Dendritic cell treated with granulocyte-macrophage colony-stimulating factor and Interleukin-4, amounts not matched to agents 40 ng/mL and 50 ng/mL, for 4 days (primary cell): ENCODE data around the gene CNTNAP4.

Experiments
- H3K27ac Mint-ChIP-seq: one replicate; pipeline ENCODE4 v1.8.0; 2022; ENCODE audit warnings: mild to moderate bottlenecking, mixed read lengths
- H3K27me3 Mint-ChIP-seq: one replicate; pipeline ENCODE4 v1.8.0; 2022; ENCODE audit warnings: mild to moderate bottlenecking, mixed read lengths
- H3K36me3 Mint-ChIP-seq: one replicate; pipeline ENCODE4 v1.8.0; 2022; ENCODE audit warnings: low read depth, mixed read lengths
- H3K4me1 Mint-ChIP-seq: one replicate; pipeline ENCODE4 v1.8.0; 2022; ENCODE audit warnings: low read depth, mixed read lengths
- H3K4me3 Mint-ChIP-seq: one replicate; pipeline ENCODE4 v1.8.0; 2022; ENCODE audit warnings: mild to moderate bottlenecking, moderate library complexity, mixed read lengths
- H3K9me3 Mint-ChIP-seq: one replicate; pipeline ENCODE4 v1.8.0; 2022; ENCODE audit warnings: mixed read lengths
- intact Hi-C: fragments of 100-400 bp; cut with micrococcal nuclease; formaldehyde crosslinking; loops from one replicate; pipeline ENCODE4 v1.15.0; 2022

The CNTNAP4 gene

DNA sequence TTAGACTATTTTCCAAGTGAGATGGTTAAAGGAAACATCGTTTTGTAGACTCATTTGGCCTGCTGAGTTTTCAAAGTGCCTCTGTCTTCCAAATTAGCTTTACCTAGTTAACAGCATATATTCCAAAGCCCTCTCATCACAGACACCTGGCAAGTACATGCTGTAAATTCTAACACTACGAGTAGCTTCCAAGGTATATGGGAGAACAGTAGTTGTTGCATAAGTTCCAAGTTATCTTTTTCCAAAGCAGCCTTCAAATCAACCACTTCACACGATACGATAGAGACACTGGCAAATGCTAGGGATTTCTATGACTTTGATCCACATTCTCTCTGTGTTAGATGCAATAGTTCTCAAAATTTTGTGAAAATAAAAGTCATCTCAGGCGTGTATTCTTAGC is 299.3 kb downstream of the CNTNAP4 start:
- Mint-ChIP-seq H3K27me3 (no peaks in the 10 kb centered on the region), H3K36me3 (no peaks in the 10 kb centered on the region), H3K4me3 (no peak overlapping the region), H3K4me1 (no peaks in the 10 kb centered on the region), H3K9me3 (no peaks in the 10 kb centered on the region), H3K27ac (no peak overlapping the region)
- intact Hi-C loops: no loop called here

DNA sequence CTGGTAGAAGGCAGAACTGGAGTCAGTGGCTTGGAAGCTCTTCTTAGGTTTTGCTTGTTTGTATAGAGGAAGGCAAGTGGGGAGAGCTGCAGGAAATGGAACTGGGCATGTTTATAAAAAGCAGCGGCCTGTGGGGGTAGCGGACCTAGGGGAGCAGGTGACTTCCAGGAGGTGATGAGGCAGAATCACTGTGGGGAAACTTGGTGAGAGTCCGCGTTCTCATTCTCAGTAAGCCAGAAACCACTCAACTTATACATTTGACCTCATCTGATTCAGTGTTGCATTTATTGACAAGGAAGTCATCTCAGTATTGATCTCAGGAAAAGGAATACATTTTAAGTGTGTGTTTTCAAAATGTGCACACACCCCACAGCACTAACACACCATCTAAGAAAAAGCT is 299.8 kb downstream of the CNTNAP4 start:
- H3K9me3 Mint-ChIP-seq: no peaks in the 10 kb centered on the region
- no peaks in the 10 kb centered on the region for H3K27me3 Mint-ChIP-seq
- no peak overlapping the region for H3K27ac Mint-ChIP-seq
- no peaks in the 10 kb centered on the region for H3K4me1 Mint-ChIP-seq
- no peaks in the 10 kb centered on the region for H3K36me3 Mint-ChIP-seq
- H3K4me3 Mint-ChIP-seq: no peak overlapping the region
- intact Hi-C loops: no loop called here

DNA sequence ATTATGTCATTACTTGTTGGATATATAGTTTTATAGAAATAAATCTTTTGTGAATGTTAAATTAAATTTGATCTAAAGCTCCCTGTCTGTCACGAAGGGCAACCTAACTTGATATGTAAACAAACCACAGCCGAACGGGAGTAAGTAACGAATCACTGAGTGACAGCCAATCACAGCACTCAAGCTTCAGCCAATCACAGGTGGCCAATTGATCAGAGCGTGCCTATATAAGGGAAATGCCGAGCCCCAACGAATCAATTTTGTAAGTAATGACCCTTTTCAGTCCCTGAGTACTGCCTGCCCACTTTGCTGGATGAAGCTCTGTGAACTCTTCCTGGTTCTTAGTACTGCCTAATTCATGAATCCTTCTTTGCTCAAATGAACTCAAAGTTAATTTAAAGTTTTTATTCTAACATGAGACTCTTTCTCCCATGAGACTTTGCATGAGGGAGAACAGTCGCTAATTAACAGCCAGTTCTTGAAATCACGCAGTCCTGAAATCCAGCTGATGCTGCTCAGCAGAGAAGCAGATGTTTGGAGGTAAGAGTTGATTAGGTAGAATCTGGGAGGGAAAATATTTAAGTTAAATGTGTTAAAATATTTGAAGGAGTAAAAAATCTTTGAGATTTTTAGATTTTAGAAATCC is 302.2 kb downstream of the CNTNAP4 start:
- Mint-ChIP-seq H3K27me3 (no peaks in the 10 kb centered on the region), H3K4me1 (no peaks in the 10 kb centered on the region), H3K9me3 (no peaks in the 10 kb centered on the region), H3K27ac (no peak overlapping the region), H3K4me3 (no peak overlapping the region), H3K36me3 (no peaks in the 10 kb centered on the region)
- intact Hi-C loops: no loop called here

DNA sequence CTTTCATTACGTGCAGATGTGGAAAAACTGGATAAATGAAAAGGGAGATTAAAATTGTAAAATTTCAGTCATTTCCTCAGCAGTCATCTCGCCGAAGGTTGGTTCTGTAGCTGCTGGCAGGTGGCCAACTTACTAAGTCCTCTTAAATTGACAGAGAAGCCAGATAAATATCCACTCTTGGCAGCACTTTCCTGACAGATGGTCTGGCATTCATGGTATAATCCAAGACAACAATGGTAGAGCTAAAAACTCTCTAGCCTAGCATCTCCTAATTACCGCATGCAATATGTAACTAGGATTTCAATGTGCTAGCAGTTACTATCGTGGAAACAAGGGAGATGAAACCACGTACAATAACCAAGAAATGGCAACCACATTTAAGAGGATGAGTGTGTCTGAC is 306.3 kb downstream of the CNTNAP4 start:
- intact Hi-C loops: no loop called here
- no peak overlapping the region for H3K27ac Mint-ChIP-seq
- H3K36me3 Mint-ChIP-seq: no peaks in the 10 kb centered on the region
- H3K27me3 Mint-ChIP-seq: no peaks in the 10 kb centered on the region
- no peaks in the 10 kb centered on the region for H3K4me1 Mint-ChIP-seq
- H3K9me3 Mint-ChIP-seq: no peaks in the 10 kb centered on the region
- no peak overlapping the region for H3K4me3 Mint-ChIP-seq

DNA sequence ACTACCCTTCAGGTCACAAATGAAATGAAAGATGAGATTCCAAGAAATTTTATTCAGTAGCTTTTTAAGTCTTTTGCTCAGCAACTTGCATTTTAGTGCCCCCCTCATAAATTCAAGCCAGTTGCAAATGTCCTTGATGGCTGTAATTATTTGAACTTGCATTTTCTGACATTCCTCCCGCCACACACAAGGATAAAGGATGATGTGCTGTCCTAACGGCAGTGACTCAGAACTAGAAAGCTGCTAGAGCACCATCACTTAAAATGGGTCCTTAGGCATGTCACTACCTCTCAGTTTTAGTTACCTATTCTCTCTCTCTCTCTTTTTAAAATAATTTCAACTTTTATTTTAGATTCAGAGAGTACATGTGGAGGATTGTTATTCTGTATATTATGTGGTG is 306.7 kb downstream of the CNTNAP4 start:
- H3K4me3 Mint-ChIP-seq: no peak overlapping the region
- no peaks in the 10 kb centered on the region for H3K27me3 Mint-ChIP-seq
- H3K27ac Mint-ChIP-seq: no peak overlapping the region
- H3K36me3 Mint-ChIP-seq: no peaks in the 10 kb centered on the region
- intact Hi-C loops: no loop called here
- H3K4me1 Mint-ChIP-seq: no peaks in the 10 kb centered on the region
- no peaks in the 10 kb centered on the region for H3K9me3 Mint-ChIP-seq

DNA sequence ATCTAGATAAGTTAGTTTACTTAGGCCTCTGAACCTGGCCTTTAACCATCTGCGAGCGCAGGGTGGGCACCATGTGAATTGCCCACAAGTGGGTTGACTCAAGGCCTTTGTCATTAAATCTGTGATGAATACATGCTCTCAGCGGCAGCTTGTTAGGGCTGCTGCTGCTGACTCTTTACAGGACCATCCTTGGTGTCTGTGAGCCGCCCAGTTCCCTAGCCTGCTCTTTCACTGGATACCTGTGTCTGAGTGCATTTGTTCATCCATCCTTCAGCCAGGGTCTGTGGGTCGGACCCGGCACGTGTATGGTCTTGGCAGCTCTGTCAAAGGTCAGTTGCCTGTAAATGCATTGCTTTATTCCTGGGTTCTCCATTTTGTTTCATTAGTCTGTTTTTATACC is 321.3 kb downstream of the CNTNAP4 start:
- no peaks in the 10 kb centered on the region for H3K4me1 Mint-ChIP-seq
- H3K27me3 Mint-ChIP-seq: no peaks in the 10 kb centered on the region
- no peak overlapping the region for H3K4me3 Mint-ChIP-seq
- intact Hi-C loops: no loop called here
- H3K9me3 Mint-ChIP-seq: peaks cover 10% of the 10 kb centered on the region
- no peaks in the 10 kb centered on the region for H3K36me3 Mint-ChIP-seq
- H3K27ac Mint-ChIP-seq: no peak overlapping the region

DNA sequence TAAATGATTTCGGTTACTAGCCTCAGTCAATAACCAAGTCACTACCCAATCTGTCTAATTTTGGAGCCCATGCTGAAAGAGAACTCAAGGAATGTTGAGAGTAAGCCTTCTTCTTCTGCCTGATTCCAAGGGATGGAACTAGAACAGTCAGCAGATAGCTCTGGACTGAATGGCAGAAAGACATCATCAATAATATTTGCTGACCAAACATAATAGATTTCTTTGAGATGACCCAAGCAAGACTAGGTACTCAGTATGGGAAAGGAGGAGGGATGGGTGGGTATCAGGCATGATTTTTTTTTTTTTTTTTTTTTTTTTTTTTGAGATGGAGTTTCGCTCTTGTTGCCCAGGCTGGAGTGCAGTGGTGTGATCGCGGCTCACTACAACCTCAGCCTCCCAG is 330.1 kb downstream of the CNTNAP4 start:
- no peak overlapping the region for H3K4me3 Mint-ChIP-seq

More for the DNA sequence above, 330.1 kb downstream of the CNTNAP4 start:
- H3K36me3 Mint-ChIP-seq: no peaks in the 10 kb centered on the region
- H3K27ac Mint-ChIP-seq: no peak overlapping the region
- intact Hi-C loops: no loop called here
- H3K27me3 Mint-ChIP-seq: no peaks in the 10 kb centered on the region
- H3K9me3 Mint-ChIP-seq: peaks cover 17% of the 10 kb centered on the region
- H3K4me1 Mint-ChIP-seq: no peaks in the 10 kb centered on the region
